Skin of body (tissue), 2 donors: ENCODE measurements around the gene E4F1. TPM values are rescaled to one million over a fixed set of nuclear protein-coding genes. Genes with fewer than 3 reads are reported as not detected.

ENCODE experiments used
- DNase-seq: peaks from one replicate; lab custom pipeline; 2025; lab: John Stamatoyannopoulos, UW
- total RNA-seq: library from RNA; depleted of rRNA; stranded (reverse); fragments of >200 nt; gene quantifications from one replicate; pipeline ENCODE4 v1.2.3, GENCODE V29; 2014

E4F1 gene
- total RNA-seq, 1 donor from 2014 or later, result 23.2 TPM

- DNase-seq, result no peak
Observed at GRCh38 chr16:2206780-2207433, 16.5 kb upstream of the E4F1 start.

DNA sequence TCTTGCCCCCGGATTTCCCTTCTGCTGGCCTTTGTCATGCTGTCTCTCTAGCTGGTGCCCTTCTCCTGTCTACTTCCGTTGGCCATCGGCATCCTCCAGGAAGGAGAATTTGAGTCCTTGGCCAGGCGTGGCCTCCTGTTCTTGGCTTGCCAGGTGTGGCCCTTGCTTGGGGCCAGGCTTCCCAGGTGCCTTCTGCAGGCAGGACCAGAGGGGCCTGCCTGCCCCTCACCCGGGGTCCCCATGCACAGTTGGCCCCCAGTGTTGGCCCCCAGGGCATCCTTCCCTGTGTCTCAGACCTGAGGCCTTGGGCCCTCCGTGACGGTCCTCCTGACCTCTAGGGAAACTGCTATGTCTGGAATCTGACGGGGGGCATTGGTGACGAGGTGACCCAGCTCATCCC, 15.5 kb upstream of the E4F1 start:
- no peak for DNase-seq

DNA sequence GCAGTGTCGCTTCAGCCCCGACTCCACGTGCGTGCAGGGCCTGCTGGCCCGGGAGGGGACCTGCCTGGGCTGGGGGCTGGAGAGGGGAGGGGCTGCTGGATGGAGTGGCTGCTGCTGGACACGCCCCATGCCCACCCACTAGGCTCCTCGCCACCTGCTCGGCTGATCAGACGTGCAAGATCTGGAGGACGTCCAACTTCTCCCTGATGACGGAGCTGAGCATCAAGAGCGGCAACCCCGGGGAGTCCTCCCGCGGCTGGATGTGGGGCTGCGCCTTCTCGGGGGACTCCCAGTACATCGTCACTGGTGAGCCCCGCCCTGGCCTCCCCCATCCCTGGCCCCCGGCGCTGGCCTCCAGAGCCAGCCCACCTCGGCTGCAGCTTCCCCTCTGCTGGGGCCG, 15.1 kb upstream of the E4F1 start:
- no peak for DNase-seq

DNA sequence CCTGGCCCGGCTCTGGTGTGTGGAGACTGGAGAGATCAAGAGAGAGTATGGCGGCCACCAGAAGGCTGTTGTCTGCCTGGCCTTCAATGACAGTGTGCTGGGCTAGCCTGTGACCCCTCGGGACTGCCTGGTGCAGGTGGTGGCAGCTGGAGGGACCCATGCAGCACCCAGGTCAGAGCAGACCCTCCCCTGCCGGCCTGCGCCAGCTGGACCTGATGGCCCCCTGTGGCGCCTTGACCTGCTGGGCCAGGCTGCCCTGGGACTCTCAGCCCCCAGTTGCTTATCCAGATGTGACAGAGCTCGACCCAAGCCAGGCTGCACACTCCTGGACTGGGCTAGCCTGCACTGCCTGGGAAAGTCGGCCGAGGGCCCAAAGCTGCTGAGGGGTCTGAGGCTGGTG, 14.6 kb upstream of the E4F1 start:
- DNase-seq, result no peak

DNA sequence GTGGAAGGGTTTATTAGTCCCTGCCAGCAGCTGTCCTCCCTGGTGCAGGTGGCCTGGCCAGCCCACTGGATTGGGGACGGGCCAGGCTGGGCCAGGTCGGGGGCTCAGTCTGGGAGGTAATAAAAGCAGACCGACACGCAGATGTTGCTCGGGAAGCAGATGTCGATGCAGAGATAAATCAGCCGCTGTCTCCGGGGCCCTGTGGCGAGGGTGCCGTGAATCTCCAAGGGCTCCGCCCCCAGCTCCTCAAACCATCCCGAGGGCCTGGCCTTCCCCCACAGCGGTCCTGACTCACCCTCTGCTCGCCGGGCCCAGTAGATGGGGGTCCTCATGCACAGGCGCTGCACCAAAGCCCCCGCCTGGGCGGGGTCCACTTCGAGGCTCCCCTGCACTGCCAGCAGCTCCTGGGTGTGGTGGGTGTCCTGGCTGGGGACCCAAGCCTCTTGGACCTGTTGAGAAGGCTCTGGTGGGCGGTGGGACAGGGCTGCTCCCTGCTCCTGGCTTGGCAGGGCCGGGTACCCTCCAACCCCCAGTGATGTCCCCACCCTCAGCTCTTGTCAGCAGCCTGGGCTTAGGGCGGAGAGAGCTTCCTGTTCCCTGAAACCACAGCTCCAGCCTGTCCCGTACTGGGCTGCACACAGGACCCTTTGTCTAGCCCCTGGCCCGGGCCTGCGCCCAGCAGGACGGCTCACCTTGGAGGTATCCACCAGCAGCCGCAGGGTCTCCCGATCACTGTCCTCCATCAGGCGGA, 14.0 kb upstream of the E4F1 start:
- no peak for DNase-seq

- DNase-seq, result no peak
Observed at GRCh38 chr16:2210009-2210332, 13.4 kb upstream of the E4F1 start.

- no peak for DNase-seq
Observed at GRCh38 chr16:2210386-2211365, 12.7 kb upstream of the E4F1 start, which contains the start of gene BRICD5. BRICD5 (minus strand) TSS chr16:2210863; CDS start chr16:2210833, 30 bp downstream.

GRCh38 chr16:2211923-2212347, 11.5 kb upstream of the E4F1 start:
- DNase-seq, result no peak

- peak; percentile 15 for DNase-seq
Observed at GRCh38 chr16:2212362-2213324, 10.7 kb upstream of the E4F1 start.

- no peak for DNase-seq
Observed at GRCh38 chr16:2213817-2214718, 9.3 kb upstream of the E4F1 start.

- DNase-seq, result no peak
Observed at GRCh38 chr16:2214719-2214968, 8.7 kb upstream of the E4F1 start, which contains the start of gene PGP. PGP (minus strand) TSS chr16:2214840; CDS start chr16:2214777, 63 bp downstream.

DNA sequence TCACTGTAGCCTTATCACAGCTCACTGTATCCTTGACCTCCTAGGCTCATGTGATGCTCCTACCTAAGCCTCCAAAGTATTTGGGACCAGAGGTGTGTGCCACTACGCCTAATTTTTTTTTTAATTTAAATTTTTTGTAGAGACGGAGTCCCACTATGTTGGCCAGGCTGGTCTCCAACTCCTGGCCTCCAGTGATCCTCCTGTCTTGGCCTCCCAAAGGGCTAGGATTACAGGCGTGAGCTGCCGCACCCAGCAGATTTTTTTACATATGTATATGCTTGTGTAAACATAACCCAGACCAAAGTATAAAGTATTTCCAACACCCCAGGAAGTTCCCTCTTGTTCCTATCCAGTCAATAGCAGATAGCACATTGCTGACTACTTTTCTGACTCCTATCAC, 7.1 kb upstream of the E4F1 start:
- no peak for DNase-seq

DNA sequence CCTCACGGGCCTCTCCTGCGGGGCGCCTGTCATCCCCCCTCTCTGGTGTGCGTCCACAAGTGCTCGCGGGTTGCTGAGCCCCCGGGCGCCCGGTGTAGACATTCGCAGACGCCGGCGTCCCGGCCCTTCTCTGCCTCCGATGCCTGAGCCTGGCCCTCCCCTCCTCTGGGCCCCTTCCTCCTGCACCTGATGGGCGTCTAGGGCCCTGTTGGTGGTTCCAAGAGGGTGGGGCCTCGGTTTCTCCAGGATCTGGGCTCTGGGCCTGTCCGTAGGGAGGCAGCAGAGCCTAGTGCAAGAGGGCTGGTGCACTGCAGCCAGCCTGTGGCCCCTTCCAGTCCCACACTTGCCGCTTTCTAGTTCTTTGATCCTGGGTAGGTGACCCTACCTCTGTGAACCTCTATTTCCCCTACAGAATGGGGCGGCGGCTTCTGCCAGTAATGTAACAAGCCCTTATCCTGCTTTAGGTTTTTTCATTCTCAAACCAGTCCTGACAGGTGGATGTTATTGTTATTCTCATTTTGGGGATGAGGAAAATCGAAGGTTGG, 623 bp downstream of the E4F1 start:
- DNase-seq, result peak; percentile 15

DNA sequence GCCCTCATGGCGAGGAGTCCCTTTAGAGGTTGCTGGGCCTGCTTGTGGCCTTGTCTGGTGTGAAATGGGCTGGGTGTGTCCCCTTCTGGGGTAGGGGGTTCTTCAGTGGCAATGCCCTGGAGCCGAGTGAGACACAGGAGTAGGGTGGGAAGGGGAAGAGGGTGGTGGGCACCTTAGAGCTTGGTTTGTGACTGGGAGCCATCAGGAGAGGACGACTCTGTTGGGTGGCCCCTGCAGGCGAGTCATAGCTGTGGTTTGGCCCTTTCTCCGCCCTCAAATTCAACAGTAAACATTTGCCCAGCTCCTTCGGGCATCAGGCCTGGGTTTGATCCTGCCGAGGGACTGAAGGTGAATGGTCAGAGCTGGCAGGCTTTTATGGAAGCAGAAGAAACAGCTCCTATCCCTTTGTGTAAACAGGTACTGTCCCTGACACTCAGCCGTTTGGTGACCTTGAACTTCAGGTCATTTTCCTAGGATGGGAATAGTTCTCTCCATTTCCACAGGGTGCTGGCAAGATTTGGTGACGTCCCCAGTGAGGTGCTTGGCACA, 2.9 kb downstream of the E4F1 start:
- no peak for DNase-seq

DNA sequence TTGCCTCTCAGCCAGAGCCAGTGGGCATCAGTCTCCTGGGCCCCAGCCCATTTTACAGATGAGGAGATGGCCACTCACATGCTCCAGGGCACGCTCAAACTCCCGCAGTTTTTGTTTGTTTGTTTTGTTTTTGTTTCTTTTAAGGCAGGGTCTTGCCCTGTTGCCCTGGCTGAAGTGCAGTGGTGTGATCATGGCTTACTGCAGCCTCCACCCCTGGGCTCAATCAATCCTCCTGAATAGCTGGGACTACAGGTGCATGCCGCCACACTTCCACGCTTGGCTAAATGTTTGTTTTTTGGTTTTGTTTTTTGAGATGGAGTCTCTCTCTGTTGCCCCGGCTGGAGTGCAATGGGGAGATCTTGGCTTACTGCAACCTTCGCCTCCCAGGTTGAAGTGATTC, 3.5 kb downstream of the E4F1 start:
- DNase-seq, result no peak

GRCh38 chr16:2228161-2228824, 4.9 kb downstream of the E4F1 start:
- no peak for DNase-seq

DNA sequence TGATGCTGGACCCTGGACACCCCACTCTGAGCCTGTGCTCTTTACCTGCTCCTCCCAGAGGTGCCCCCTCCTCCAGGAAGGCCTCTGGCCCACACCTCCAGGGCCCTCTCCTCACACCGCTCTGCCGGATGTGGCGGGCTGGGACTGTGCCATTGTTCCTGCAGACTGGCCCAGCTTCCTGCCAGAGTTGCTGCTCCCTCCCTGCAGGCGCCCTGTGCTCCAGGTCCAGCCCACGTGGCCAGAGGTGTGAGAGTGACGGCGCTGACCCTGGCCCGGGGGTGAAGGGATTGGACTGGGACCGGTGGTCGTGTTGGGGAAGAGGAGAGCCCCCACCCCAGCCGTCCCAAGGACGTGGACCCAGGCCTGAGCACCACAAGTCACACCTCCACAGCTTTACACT, 5.7 kb downstream of the E4F1 start:
- no peak for DNase-seq

DNA sequence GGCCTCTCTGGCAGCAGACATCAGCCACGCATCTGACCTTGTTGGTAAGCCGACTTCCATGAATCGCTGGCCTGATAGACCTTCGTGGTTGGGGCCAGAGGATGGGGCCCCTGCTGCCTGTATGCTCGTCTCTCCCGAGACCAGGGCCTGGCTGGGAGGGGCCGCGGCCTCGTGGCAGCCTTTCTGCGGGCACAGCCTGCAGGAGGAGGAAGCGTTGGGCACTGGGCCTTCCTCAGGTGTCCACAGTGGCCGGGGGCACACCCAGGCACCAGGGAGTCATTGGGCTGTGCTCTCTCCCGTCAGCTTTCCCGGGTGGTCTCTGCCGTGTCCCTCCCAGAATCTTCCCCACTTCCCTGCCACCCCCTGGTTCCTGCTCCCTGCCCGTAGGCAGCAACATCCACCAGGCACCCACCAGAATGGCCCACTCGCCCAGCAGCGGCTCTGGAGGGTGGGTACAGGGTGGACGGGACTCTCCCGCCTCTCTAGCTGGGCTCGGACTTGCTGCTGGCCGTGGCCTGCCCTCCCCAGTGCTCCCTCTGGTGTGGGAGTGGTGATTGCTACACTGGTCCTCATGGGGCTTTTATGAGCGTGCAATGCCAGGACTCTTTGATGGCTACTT, 6.3 kb downstream of the E4F1 start:
- DNase-seq, result no peak
